ENCODE data around the gene MAP2K5.

DNA sequence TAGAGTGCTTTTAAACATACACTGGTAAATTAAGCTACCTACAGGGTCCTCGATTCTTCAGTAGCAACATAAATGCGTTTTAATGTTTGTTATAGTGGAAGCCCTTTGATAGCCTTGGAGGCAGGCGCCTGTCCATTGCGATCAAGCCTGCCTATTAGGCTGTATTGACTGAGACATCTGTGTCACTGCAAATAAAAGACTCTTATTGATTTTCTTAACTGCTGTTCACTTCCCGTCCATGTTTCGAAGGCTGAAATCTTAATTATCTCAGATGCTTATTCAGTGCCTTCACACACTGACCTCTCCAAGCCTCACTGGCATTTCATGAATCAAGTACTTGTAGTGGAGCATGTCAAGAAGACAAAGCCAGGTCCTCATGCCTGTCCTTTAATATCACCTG is 51.1 kb downstream of the MAP2K5 start:
- TF ChIP-seq, protein P1, sequence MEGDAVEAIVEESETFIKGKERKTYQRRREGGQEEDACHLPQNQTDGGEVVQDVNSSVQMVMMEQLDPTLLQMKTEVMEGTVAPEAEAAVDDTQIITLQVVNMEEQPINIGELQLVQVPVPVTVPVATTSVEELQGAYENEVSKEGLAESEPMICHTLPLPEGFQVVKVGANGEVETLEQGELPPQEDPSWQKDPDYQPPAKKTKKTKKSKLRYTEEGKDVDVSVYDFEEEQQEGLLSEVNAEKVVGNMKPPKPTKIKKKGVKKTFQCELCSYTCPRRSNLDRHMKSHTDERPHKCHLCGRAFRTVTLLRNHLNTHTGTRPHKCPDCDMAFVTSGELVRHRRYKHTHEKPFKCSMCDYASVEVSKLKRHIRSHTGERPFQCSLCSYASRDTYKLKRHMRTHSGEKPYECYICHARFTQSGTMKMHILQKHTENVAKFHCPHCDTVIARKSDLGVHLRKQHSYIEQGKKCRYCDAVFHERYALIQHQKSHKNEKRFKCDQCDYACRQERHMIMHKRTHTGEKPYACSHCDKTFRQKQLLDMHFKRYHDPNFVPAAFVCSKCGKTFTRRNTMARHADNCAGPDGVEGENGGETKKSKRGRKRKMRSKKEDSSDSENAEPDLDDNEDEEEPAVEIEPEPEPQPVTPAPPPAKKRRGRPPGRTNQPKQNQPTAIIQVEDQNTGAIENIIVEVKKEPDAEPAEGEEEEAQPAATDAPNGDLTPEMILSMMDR (IDR thresholded peaks at IDR 0.05) = no peak
- no peak for TF ChIP-seq POLR2A (IDR thresholded peaks at IDR 0.05)

Measured in uterus (tissue), 2 donors.